Hindlimb muscle (tissue), 1 donor: ENCODE data around the gene CMTM8. TPM values are rescaled to one million over a fixed set of nuclear protein-coding genes. Genes with fewer than 3 reads are reported as not detected.

Experiments
- DNase-seq: peaks from one replicate; pipeline ENCODE4 v3.0.0-alpha.2; 2013
- polyA plus RNA-seq: library from polyadenylated mRNA; unstranded; fragments of 120-200 nt; gene quantifications from one replicate; pipeline ENCODE4 v1.2.1, GENCODE V29; 2013; ENCODE audit not compliant: insufficient read length

The CMTM8 gene
- polyA plus RNA-seq, 1 donor: 2.9 TPM

DNA sequence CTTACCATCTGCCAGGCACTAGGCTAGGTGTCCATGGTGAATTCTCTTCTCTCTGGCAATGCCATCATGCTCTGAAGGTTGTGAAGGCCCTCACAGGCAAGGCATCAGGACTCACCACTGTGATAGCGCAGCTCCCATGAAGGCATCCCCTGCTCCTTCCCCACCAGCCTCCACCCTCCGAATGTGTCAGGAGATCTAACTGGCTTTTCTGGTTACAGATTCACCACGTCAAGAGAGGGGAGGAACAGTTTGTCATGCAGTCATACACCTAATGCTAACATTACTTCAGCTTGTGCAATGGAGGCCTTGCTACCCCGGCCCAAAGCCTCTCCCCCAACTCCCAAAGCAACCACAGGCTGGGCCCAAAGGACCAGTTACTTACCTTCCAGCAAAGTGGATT, 8.9 kb upstream of the CMTM8 start:
- DNase-seq: no peak

DNA sequence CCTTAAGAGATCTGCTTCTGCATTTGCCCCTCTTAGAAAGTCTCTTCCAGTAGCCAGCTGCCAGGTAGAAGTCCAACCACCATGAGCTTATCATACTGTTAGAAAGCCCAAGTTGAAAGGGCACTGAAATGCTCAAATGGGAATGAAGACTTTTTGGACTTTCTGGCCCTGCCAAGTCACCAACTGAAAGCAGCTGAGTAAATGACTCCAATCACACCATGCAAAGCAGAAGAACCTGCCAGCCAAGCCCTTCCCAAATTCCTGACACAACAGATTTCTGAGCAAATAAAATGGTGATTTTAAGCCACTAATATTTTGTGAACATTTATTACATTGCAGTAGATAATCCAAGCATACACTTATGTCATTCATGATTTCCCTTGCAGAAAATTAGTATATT, 2.1 kb upstream of the CMTM8 start:
- no peak for DNase-seq

DNA sequence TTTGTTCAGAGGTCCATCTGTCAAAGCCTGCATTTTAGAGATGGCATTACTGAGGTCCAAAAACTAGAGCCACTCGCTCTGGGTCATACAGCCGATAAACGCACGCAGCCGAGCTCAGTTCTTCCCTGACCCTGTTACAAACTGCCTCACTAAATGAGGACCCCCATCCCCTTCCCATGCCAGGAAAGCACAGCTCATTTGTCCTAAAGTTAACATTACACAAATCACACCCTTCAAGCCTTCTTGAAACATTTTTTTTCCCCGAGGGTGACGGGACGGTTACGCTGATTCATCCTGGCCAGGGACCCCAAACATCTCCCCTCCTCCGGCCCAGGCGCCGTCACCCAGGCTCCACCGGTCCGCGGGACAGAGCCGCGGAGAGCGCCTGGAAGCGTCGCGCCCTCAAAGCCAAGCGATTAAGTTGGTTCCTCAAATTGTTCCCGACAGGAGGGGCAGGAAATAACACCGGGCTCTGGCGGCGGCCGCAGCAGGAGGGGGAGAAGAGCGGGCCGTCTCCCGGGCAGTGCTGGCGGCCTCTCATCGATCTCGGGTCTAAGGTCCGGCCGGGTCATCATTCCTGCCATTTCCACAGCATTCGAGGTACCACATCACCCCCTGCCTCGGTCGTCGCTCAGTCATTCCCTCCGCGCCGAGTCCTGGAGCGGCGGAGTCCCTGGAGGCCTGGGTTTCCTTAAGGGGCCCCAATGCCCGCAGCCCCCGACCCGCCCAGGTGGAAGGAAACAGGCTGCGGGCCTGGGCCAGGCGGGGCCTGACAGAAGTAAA, 619 bp upstream of the CMTM8 start:
- peak; percentile 23 for DNase-seq

DNA sequence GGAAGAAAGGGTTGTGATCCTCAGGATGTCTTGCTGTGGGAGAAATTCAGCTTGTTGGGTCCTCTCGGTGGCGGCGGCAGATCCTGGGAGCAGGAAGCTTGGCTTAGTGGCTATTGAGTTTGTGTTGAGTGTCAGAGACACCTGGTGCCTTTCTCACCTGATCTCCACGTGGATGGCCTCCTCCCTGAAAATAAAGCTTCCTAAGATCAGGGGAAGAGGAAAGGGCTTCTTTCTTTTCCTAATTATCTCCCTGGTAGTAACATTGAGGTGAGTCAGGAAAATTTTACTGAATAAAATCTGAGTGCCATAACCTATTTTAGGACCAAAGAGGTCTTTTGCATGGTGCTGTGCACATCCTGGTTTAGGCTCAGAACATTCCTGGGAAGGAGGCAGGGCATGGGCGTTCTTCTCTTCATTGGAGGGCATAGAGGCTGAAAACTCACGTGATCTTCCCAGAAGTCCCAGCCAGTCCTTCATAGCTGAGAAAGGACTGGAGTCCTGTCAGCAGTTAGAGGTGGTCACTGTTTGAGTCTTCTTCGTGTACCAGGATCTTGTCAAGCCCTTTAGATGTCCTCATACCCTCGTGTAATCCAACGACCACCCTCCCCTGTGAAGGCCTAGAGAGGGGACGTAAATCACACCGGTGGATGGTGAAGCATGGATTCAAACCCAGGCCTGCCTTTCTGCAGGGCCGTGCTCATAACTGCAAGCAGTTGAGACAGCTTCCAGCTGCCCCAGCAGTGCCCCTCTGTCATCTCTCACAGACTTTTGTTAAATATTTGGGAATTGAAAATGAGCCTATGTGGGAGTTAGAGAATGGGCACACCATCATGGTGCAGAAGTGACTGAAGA, 1.1 kb downstream of the CMTM8 start:
- DNase-seq: peak; percentile 4

DNA sequence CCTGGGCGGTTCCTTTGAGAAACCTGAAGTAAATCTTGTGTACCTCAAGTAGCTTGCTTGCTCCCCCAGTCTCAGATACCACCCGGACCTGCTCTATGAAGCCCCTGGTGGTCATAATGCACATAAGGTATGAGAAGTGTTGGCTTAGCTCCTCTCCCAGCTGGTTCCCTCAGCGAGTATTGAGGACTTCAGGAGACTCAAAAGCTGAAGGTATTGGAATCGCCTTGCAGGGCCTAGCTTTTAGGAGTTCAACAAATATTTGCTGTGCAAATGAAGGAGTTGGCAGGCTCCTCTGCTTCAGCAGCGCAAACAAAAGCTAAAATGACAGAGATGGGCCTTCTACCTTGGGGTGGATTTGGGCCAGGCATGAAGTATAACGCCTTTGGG, 1.7 kb downstream of the CMTM8 start:
- DNase-seq: peak; percentile 3

DNA sequence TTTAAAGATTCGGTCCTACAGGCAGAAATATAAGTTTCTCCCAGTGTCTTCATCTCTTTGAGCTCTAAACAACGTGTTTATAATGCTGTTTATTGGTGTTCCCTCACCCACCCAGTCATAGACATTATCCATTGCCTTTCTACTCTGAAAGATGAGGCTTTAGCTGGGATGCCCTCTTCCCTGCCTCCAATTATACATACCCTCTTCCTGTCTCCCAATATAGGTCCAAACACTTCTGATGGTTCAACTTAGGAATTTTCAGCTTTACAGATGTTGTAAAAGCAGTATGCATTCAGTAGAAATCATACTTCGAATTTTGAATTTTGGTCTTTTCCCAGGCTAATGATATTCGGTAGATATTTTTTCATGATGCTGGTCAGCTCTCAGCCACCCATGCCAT, 2.6 kb downstream of the CMTM8 start:
- DNase-seq: no peak

DNA sequence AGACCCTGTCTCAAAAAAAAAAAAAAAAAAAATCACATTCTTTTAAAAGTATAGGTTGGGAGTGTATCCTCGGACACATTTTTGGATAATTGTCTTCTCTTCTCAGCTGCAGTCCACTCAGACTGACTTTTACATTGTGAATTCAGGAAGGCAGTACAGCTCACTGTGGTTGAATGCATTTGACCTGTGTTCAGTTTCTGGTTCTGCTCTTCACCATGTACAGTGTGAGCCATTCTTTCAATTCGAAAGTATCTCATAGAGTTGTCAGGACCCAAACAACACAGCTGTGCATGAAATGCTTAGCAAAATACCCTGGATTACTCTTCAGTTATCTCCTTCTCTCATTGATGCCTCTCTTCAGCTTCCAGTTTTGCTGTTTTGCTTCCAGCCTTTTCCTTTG, 5.0 kb downstream of the CMTM8 start:
- DNase-seq: no peak

DNA sequence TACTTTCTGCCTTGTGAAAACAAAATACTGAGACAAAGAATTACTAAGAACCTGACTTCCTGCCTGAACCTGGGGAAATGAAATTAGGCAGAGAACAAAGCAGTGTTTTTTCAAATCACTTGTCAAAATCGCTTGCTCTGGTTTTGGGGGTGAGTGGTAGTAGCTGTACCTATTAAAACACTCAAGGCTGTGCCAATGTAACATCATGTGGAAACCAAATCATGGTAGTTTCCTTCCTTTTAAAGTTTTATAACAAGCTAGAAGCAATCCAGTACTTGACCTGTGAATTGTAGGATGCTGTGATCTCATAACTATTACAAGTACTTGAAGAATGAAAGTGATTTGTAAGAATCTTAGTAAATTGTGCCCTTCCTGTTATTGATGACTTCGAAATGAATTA, 6.7 kb downstream of the CMTM8 start:
- DNase-seq: no peak

DNA sequence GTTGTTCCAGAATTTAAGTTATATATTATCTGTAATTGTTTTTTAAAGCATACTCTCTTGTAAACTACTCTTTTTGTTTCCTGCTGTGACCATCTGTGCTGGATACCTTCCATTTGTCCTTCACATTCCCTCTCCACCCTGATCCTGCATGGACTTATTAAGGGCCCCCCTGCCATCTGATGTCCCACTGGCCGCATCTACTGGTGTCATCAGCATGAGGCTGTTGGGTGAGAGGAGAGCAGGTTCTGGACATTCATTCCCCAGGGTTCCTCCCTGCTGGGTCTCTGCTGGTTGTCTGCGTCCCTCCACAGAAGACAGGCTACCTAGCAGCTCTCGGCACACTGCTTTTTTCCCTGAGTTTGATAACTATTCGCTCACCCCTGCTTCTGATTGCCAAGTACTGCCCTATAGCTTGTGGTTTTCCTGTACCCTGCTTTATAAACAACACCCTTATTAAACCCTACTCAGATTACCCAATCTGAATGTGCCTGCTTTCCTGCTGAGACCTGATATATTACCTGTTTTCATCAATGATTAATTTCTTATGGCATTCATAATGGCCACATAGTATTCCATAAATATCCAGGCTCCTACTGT, 7.7 kb downstream of the CMTM8 start:
- no peak for DNase-seq

DNA sequence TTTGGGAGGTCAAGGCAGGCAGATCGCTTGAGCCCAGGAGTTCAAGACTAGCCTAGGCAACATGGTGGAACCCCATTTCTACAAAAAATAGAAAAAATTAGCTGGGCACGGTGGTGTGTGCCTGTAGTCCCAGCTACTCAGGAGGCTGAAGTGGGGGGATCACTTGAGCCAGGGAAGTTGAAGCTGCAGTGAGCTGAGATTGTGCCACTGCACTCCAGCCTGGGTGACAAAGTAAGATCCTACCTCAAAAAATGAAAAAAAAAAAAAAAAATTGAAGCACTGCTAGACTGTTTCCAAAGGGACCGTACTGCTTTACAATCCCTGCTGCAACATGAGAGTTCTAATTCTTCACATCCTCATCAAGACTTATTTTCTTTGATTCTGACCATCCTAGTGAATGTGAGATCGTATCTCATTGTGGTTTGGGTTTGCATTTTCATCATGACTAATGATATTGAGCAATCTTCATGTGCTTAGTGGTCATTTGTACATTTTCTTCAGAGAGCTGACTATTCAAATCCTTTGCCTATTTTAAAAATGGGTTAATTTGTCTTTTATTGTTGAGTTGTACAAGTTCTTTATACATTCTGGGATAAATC, 10.8 kb downstream of the CMTM8 start:
- no peak for DNase-seq

DNA sequence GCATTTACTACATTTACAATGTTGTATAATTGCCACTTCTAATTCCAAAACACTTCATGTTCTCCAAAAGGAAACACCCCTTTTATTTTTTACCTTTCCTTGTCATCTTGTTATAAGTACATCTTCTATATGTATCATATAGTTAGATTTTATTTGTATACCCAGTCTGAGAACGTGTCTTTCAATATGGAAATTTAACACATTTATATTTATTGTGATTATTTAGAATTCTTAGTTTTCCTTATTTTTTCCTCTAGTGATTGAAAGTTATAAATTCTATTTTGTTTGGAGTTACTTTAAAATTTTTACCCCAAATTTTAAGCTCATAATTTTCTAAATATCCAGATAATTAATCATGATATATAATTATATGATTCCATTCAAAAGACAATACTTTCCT, 15.8 kb downstream of the CMTM8 start:
- DNase-seq: no peak

DNA sequence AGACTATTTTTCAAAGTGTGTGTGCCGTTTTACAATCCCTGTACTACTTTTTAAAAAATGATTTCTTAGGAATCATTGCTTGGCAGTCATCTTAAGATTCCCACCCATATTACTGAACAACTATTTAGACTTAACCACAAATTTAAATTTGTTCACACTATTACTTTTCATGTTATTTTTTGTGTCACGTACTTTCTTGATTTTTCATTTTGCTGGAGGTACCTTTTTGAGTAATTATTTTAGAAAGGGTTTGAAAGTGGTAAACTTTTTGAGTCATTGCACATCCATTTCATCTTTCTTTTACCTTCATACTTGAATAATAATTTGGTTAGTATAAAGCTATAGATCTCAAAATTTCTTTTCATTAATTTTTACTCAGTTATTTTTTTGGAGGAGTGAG, 16.9 kb downstream of the CMTM8 start:
- no peak for DNase-seq

DNA sequence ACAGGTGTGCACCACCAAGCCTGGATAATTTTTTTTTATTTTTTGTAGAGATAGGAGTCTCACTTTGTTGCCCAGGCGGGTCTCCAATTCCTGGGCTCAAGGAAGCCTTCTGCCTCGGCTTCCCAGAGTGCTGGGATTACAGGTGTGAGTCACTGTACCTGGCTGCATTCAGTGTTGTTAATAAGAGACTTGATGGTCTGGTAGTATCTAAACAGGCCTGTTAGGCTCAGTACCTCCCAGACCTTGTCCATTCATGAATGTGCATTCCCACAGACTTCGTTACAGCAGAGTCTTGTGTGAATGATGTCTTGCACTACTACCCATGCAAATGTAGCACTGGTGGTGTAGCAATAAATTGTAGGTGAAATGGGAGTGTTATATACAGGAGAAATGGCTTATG, 17.7 kb downstream of the CMTM8 start:
- DNase-seq: no peak

DNA sequence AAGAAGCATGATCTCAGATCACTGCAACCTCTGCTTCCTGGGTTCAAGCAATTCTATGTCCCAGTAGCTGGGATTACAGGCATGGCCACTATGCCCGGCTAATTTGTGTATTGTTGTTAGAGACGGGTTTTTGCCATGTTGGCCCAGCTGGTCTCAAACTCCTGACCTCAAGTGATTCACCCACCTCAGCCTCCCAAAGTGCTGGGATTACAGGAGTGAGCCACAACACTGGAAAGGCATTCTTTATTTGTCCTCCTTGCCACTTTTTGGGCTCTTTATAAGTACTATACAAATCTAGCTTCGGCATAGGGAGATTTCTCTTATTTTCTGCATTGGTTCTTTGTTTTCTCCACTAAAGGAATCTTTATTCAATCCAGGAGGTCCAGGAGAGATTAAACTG, 18.6 kb downstream of the CMTM8 start:
- no peak for DNase-seq

DNA sequence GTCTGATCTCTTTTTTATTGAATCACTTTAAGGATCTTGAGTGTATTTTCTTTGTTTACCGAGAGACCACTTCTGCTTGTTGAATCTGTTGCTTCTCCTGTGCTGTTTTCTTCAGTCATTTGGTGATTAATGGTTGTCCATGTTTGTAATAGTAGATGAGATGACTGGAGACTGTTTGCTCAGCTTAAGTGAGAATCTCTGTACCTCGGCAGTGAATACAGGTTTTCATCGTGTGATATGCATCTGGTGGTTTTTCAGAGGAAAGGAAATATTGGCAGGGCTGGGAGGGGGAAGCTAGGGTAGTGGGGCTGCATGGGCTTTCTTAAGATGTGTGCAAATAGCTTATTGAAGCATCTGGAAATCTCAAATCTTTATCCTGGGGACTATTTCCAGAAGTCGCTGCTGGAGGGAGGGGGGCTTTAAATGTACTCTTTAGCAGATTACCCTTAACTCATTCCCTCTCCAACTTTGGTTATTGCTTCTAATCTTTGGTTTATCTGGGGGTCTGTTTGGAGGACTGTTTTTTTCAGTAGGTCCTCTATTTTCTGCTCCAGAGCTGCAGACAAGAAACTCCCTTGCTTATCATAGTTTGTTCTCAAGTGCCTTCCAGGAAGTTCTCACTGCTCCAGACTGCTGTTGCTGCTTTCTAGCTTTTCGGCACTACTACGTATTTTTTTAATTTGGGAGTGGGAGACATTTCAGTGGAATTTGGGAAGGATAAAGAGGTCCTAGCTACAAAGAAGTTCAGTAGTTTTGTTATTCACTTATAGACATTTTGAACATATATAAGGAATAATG, 19.4 kb downstream of the CMTM8 start:
- DNase-seq: no peak

DNA sequence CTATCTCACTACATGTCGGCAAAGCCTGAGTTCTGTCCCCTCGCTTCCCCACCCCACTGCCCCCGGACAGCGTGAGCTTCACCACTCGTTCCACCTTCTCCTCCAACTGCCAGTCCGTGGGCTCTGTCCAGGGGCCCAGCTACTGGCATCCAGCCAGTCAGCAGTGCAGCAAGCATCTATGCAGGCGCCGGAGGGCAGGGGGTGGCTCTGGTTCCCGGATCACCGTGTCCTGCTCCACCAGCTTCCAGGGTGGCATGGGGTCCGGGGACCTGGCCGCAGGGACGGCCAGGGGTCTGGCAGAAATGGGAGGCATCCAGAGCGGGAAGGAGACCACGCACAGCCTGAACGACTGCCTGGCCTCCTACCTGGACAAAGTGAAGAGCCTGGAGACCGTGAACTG, 20.4 kb downstream of the CMTM8 start:
- DNase-seq: no peak

DNA sequence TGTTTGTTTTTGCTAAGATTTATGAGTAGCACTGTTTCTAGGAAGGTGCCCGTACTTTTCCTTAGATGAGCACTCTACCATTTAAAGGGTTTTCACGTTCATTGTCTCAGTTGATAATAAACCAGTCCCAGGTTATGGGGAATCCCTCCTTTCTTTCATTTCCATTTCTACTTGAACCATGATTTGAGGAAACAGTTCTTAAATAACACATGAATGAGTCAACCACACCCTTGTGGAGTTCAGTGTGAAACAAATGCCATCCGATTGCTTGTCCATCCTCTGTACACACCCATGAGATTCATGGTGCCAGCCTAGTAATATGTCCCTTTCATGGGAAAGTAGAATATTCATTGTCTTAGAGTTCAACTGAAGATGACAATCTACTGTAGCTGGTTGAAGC, 23.1 kb downstream of the CMTM8 start:
- DNase-seq: no peak

DNA sequence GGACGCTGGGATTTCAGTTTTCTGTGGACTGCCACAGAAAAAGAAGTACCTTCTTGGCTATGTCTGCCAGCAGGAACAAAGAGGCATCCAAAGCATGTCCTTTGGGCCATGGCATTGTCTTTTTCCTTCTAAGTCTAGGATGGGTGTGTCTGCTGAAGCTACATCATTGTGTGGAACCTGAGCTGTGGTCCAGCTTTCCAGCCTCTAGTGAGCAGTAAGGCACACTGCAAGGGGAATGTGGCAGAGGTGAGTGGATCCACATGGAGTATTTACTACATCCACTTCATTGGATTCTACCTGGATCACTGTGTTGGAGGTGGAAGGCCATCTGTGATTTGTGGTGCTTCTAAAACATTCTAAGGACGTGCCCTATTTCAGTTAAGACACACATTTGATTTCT, 23.7 kb downstream of the CMTM8 start:
- DNase-seq: no peak

DNA sequence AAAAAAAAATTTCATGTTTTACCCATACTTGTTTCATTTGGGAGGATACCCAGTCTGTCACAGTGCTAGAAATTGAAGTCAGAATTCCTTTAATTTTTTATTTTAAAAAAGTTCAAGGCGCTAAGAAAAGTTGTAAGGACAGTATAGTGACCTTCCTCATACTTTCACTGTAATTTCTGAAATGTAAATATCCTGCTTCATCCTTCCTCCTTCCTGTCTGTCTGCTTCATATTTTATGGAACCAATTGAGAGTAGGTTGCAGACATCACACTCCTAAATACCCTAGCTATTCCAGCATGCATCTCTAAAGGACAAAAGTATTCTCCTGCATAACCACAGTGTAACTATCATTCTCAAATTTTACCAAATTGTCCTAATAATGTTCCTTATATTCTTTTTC, 35.8 kb downstream of the CMTM8 start:
- no peak for DNase-seq

DNA sequence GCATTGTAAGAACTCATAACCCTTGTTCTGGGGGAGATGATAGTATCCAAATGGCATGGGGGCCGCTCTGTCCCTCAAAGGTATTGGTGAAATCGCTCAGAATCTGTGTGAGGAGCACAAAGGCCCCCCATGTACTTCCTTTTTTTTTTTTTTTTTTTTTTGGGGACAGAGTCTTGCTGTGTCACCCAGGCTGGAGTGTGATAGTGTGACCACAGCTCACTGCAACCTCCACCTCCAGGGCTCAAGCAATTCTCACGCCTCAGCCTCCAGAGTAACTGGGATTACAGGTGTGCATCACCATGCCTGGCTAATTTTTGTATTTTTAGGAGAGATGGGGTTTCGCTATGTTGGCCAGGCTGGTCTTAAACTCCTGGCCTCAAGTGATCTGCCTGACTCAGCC, 37.0 kb downstream of the CMTM8 start:
- DNase-seq: no peak

DNA sequence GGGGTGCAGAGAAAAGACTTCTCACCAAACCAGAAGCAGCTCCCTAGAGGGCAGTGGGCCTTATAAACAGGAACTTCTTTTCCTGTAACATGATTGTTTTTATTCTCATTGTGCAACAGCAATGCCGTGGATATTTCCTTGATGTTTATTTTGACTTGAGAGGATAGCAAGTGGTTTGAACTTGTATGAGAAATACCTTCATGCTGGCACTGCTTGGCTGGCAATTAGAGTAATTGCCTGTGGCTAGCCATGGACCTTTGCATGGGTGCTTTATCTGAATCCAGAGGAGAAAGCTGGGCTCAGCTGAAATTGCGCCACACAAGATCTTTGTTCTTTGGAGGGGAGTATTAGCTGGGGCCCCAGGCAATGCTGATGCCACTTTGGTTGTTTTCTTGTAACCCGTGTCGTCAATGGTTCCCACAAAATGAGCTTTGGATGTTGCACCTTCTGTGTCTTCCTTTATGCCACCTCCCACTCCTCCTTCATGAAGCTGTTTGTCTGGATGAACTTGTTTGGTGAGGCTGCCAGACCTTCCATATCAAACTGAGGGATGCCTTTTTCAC, 37.9 kb downstream of the CMTM8 start:
- no peak for DNase-seq

DNA sequence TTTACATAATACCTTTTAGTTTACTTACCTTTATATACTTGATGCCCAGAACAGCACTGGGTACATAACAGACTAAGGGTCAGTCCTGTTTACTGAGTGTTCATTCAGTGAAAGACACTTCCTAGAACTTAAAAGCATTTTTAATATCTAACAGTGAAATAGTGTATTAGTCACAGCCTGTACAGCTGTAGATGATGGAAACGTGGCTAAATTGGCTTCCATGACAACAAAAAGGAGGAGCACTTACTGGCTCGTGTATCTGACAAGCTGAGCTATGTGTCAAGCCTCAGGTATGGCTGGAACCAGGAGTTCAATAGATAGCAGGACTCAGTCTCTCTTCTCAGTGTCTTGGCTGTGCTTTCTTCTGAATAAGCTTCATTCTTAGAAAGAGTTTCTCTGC, 40.2 kb downstream of the CMTM8 start:
- DNase-seq: no peak
